Measurements from ENCODE around the gene CEP164.
A peak's percentile ranks its signal among the peaks of the same experiment; 100 is the strongest.
"Not testable (repeated sequence)": the region's sequence is repeated elsewhere in the genome, so short reads cannot be mapped to it uniquely, and the experiment has no call there.

Gene CEP164

DNA sequence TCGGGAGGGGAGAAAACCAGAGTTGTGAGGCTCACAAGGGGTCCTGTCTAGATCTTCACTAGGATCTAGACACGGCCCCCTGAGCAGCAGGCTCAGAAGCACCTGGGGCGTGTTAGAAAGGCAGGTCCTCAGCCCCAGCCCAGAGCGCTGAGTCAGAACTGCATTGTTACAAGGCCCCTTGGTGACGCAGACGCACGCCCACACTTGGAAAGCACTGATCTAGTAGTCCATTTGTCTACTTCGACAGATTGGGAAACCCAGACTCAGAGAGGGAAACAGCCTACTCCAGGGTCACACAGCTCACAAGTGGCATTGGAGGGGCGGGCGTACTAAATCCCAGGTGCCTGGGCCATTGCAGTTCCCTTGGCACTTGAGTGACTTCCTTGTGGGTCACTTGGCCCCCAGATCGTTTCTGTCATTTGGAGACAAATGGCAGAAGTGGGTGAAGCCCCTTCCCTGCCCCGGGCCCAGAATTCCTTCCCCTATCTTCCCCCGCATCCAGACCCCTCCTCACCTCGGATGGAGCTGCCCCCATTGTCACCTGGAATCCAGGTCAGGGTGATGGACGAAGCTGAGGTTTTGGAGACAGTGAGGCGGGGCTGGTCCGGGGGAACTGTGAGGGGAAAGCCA lies 110.8 kb downstream of the CEP164 start:
- no peak for FAIRE-seq
- peak; percentile 27 for DNase-seq (ENCODE audit: low spot score)

GRCh38 chr11:117439256-117439655 lies 111.6 kb downstream of the CEP164 start:
- FAIRE-seq (no peak), DNase-seq (ENCODE audit: low spot score) (no peak)

GRCh38 chr11:117440258-117440657 lies 112.6 kb downstream of the CEP164 start:
- no peak for DNase-seq (ENCODE audit: low spot score)
- no peak for FAIRE-seq

DNA sequence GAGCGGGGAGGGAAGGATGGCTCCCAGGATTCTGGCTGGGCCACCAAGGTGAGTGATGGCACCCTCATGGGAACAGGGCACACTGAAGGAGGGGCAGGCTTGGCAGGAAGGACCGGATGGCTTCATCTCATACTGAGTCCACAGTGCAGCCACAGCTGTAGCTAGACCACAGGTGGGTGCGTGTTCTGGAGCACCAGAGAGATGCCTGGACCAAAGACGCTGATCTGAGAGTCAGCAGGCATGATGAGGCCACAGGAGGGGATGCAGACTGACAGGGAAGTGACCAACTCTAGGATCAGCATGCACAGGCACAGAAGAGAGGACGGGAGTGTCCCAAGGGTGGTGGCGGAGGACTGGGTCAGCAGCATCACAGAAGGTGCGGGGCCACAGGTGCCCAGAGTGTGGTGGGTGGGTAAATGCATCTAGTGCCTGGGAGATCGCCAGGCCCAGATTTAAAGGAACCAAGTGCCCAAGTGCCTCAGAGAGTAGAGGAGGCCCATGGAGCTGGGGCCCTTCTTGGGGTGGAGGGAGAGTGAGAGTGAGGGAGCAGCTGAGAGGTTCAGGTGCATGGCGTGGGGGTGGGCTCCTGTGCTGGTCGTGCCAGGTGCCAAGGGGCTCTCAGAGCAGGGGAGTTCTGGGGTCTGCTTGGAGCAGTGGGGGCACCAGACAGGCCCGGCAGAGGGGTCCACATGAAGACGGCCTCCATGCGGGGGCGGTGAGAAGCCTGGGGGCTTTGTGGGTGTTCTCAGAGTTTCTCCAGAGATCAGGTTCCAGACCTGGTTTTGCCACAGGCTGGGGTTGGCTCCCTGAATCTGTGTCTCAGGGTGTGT lies 113.7 kb downstream of the CEP164 start:
- no peak for DNase-seq (ENCODE audit: low spot score)
- no peak for FAIRE-seq

DNA sequence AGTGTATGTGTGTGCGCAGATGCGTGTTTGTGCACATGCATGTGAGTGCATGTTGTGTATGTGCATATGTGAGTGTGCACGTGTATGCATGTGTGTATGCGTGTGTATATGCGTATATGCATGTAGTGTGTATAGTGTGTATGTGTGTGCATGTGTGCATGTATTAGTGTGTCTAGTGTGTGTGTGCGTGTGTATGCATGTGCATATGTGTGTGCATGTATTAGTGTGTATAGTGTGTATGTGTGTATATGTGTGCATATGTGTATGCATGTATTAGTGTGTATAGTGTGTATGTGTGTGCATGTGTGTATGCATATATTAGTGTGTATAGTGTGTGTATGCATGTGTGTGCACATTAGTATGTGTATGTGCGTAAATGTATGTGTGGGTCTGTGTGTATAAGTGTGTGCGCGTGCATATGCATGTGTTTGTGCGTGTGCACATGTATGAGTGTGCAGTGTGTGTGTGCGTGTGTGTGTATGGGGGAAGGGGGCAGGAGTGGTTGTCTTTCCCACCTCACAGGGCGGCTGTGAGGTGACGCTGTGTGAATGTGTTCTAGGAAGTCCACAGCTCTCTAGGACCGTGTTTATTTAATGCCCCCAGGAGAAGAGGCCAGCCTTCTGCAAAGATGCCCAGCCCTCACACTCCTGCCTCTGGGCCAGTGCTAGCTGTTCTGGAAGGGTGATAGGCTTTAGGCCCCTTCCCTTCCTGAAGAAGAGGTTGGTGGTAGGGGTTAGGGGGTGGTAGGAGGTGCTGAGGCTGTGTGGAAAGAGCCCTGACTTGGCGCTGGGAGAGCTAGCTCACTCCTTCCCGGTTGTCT lies 114.6 kb downstream of the CEP164 start:
- peak; percentile 91 for FAIRE-seq
- no peak for DNase-seq (ENCODE audit: low spot score)

- FAIRE-seq (no peak), DNase-seq (ENCODE audit: low spot score) (no peak)
Measured at GRCh38 chr11:117442869-117443239, 115.2 kb downstream of the CEP164 start.

DNA sequence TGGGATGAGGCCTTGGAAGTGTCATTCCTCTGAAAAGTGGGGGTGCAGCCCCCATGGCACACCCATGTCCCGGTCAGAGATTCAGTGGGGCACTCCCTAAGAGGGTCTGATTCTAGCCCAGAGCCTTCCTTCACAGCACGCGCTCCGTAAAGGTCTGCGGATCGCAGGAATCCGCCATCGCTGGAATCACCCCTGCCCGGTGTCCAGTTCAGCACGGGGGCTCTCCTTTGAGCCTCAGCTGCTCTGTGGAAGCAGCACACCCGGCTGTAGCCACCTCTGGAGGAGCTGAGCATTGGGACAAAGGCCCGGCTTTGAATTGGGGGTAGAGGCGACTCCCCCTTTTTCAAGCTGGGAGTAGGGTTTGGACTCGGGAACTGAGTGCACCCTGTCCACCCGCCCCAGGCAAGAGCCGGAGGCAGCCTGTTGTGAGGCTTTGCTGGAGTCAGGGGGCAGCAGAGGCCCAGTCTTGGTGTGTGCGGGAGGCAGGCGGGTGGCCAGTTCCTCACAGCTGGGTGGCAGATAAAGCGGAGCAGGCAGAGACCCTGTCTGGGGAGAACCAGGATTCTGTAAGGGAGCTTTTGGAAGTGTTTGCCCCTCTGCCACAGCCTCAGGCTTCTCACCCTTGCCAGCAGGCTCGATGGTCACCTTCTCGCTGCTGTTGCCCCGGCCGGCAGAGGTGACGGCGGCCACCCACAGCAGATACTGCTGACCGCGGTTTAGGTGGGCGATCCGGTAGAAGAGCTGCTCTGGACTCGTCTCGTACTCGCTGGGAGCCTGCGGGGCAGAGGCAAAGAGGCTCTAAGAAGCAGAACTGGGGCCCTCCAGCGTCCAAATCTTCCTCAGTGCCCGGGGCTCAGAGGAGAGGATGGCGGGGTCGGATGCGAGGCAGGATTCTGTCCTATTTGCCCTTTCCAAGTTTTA lies 115.9 kb downstream of the CEP164 start:
- FAIRE-seq (no peak), DNase-seq (ENCODE audit: low spot score) (peak; percentile 79)

DNA sequence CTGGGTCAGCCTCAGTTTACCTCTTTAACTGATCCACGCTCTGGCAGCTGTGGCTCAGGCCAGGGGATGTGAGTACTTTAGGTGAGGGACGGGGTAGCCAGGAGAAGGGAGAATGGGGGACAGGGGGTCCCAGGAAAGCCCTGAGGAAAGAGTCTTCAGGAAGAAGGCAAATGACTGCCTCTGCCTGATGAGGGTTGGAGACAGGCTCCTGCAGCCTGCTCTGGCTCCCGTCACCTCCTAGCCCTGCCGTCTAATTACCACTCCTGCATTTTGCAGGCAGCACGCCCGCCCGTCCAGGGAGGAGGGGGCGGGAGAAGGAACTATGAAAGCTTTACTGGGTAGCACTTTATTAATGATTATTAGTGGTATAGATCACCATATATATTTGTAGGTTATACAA lies 116.6 kb downstream of the CEP164 start:
- DNase-seq (ENCODE audit: low spot score): no peak
- FAIRE-seq: no peak

- no peak for FAIRE-seq
- no peak for DNase-seq (ENCODE audit: low spot score)
Measured at GRCh38 chr11:117444711-117445658, 117.3 kb downstream of the CEP164 start.

GRCh38 chr11:117449111-117449693 lies 121.5 kb downstream of the CEP164 start:
- FAIRE-seq (no peak), DNase-seq (ENCODE audit: low spot score) (no peak)

DNA sequence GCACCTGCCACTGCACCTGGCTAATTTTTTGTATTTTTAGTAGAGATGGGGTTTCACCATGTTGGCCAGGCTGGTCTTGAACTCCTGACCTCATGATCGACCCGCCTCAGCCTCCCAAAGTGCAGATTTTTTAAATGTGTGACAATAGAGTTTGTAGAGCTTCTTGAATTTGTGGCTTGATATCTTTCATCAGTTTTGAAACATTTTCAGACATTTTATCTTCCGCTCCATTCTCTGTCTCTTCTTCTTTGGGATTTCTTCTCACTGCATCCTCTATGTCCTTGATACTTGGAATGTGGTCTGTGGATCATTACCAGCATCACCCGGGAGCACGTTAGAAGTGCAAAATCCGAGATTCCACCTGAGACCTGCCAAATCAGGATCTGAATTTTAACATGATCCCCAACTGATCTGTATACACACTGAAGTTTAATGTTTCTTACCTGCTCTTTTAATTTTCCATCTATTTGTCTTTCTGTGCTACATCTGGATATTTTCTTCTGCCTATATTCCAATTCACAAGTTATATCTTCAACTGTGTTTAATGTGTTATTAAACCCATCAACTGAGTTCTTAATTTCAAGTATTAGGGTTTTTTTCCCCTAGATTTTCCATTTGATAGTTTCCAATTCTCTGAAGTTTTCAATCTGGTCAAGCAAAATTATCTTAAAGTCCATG lies 126.4 kb downstream of the CEP164 start:
- DNase-seq (ENCODE audit: low spot score) (no peak), FAIRE-seq (no peak)

GRCh38 chr11:117454564-117454917 lies 126.9 kb downstream of the CEP164 start:
- no peak for FAIRE-seq
- DNase-seq (ENCODE audit: low spot score): no peak

- DNase-seq (ENCODE audit: low spot score) (no peak), FAIRE-seq (no peak)
Measured at GRCh38 chr11:117456027-117456720, 128.5 kb downstream of the CEP164 start.

GRCh38 chr11:117456721-117457029 lies 129.0 kb downstream of the CEP164 start:
- DNase-seq (ENCODE audit: low spot score); FAIRE-seq: not testable (repeated sequence)

DNA sequence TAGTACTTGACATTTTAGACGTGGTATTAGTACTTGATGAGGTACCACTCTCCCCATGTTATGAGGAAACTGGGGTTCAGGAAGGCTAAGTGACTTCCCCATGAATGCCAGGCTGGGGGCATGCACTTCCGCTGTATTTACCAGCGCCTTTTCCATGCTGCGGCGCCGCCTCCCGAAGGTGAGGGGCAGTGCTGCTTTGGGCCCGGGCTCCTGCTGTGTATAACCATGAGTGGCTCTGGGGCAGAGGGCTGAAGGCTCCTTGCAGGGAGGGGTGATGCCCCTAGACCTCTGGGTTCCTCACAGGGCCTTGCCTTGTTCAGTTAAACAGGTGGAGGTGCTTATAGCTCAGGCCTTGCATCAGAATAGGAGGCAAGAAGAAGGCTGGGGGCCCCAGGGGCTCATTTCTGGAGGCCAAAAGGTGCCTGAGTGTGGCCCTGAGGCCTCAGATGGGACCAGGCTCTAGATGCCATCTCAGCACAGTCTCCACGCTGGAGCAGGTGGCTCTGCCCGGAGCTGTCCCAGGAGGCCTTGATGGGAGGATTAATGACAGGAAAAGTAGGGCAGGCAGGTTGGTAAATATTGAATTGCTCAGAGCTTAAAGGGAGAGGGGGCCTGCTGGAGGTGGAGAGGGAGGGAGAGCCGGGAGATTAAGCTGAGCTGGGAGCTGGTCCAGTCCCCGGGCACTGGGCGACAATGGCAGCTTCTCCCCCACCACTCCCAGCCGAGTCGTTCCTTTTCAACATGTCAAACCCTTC lies 129.6 kb downstream of the CEP164 start:
- no peak for FAIRE-seq
- no peak for DNase-seq (ENCODE audit: low spot score)

- no peak for DNase-seq (ENCODE audit: low spot score)
- FAIRE-seq: no peak
Measured at GRCh38 chr11:117457835-117458234, 130.2 kb downstream of the CEP164 start.

DNA sequence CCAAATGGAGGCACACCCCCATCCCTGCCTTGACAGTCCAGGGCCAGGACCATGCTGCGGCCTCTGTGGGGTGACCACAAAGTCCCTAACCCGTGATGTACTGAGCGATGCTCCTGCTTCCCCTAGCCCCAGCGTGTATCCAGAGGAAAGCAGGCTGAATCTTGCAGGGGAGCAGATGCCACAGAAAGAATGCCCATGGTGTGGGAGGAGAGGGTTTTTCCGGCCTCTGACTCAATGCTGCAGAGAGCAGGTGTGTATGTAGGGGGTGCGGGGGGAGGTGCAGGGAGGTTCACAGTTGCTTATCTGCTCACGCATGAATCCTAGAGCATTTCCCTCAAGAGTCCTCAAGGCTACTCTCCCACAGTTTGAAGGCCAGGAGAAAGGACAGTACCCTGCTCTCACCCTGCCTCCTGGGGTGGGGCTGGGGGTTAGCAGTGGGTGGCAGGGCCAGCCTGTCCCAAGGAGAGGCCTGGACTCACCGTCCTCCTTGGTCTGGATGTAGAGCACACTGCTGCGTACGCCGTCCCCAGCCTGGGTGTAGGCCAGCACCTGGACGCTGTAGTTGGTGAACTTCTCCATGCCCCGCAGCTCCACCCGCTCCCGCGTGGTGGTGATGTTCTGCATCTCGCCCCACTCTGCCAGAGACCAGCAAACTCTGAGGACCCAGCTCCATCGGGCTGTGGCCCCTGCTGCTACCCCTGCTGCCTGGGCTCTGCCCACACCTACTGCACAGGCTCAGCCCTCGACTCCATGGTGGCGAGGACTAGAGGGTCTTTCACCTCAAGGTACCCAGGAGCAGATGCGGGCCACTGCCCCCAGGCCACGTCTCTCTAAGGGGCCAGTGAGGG lies 130.8 kb downstream of the CEP164 start:
- DNase-seq (ENCODE audit: low spot score) (peak; percentile 27), FAIRE-seq (no peak)
